A673 (cell line): ENCODE measurements around the gene LTA.

ENCODE experiments used
- CTCF ChIP-seq: fragments of 300-800, 200-600 bp; sonication (generic); conservative IDR thresholded peaks from 2 replicates; pipeline ENCODE4 v1.5.1; 2017; ENCODE audit warnings: low read depth, mild to moderate bottlenecking, antibody characterized with exemption, low read length, moderate library complexity, mixed read lengths
- EZH2 ChIP-seq: fragments of 200-600 bp; sonication (generic); IDR thresholded peaks from 2 replicates; pipeline ENCODE4 v1.6.1; 2017; ENCODE audit warnings: borderline replicate concordance, low read depth, mild to moderate bottlenecking, mixed read lengths, antibody characterized with exemption, low read length; ENCODE audit not compliant: poor library complexity, severe bottlenecking

- TF ChIP-seq CTCF (no peak), EZH2 (no peak)
Observed at GRCh38 chr6:31579119-31579505, 7.0 kb downstream of the LTA start.
